ENCODE measurements around the gene CDK2AP2.
"Not testable (repeated sequence)": the region's sequence is repeated elsewhere in the genome, so short reads cannot be mapped to it uniquely, and the experiment has no call there.

Gene CDK2AP2
- 20.9 to 27.3 (median 21.3) reads per million in 4 donors for total RNA-seq

GRCh38 chr11:67507864-67508485 lies at the start of gene CDK2AP2:
Gene CDK2AP2, minus strand, starts transcription at chr11:67508162. Its CDS starts 80 bp downstream, at chr11:67508082.
- DNase-seq, result peak; percentile 96 to 100 (median 96)

- no peak for DNase-seq
Observed at GRCh38 chr11:67556244-67556643, 48.3 kb upstream of the CDK2AP2 start.

- DNase-seq, result not testable (repeated sequence)
Observed at GRCh38 chr11:67551697-67552096, 43.7 kb upstream of the CDK2AP2 start.

- DNase-seq, result no peak
Observed at GRCh38 chr11:67551127-67551526, 43.2 kb upstream of the CDK2AP2 start.

GRCh38 chr11:67548555-67549110 lies 40.7 kb upstream of the CDK2AP2 start:
- no peak for DNase-seq

GRCh38 chr11:67548112-67548511 lies 40.1 kb upstream of the CDK2AP2 start:
- DNase-seq, result not testable (repeated sequence)

- no peak for DNase-seq
Observed at GRCh38 chr11:67545280-67545679, 37.3 kb upstream of the CDK2AP2 start.

- no peak for DNase-seq
Observed at GRCh38 chr11:67544616-67545242, 36.8 kb upstream of the CDK2AP2 start.

GRCh38 chr11:67543585-67543984 lies 35.6 kb upstream of the CDK2AP2 start:
- DNase-seq, result no peak

GRCh38 chr11:67542971-67543370 lies 35.0 kb upstream of the CDK2AP2 start:
- no peak for DNase-seq

GRCh38 chr11:67542169-67542568 lies 34.2 kb upstream of the CDK2AP2 start:
- no peak for DNase-seq

- DNase-seq, result no peak
Observed at GRCh38 chr11:67541198-67541597, 33.2 kb upstream of the CDK2AP2 start.

GRCh38 chr11:67539550-67539949 lies 31.6 kb upstream of the CDK2AP2 start:
- no peak for DNase-seq

GRCh38 chr11:67538823-67539505 lies 31.0 kb upstream of the CDK2AP2 start:
- DNase-seq, result no peak

GRCh38 chr11:67538306-67538705 lies 30.3 kb upstream of the CDK2AP2 start:
- DNase-seq, result no peak

- no peak for DNase-seq
Observed at GRCh38 chr11:67535561-67535960, 27.6 kb upstream of the CDK2AP2 start.

GRCh38 chr11:67534070-67534679 lies 26.2 kb upstream of the CDK2AP2 start:
- DNase-seq, result no peak

GRCh38 chr11:67532889-67533288 lies 24.9 kb upstream of the CDK2AP2 start:
- DNase-seq, result no peak

GRCh38 chr11:67530282-67530592 lies 22.3 kb upstream of the CDK2AP2 start:
- DNase-seq, result no peak

GRCh38 chr11:67528376-67528775 lies 20.4 kb upstream of the CDK2AP2 start:
- DNase-seq, result no peak

- no peak for DNase-seq
Observed at GRCh38 chr11:67525275-67525976, 17.5 kb upstream of the CDK2AP2 start.

GRCh38 chr11:67524480-67524808 lies 16.5 kb upstream of the CDK2AP2 start:
- DNase-seq, result no peak
